GM21381 (cell line): ENCODE results near the gene B3GAT1.
"Not testable (repeated sequence)": the region's sequence is repeated elsewhere in the genome, so short reads cannot be mapped to it uniquely, and the experiment has no call there.

Experiments
- ATAC-seq: cut with Tn5 transposase; IDR thresholded peaks from one replicate; pipeline ENCODE4 v1.9.1; 2021; ENCODE audit warnings: mild to moderate bottlenecking, moderate library complexity; ENCODE audit not compliant: unreplicated experiment

B3GAT1 gene, protein sequence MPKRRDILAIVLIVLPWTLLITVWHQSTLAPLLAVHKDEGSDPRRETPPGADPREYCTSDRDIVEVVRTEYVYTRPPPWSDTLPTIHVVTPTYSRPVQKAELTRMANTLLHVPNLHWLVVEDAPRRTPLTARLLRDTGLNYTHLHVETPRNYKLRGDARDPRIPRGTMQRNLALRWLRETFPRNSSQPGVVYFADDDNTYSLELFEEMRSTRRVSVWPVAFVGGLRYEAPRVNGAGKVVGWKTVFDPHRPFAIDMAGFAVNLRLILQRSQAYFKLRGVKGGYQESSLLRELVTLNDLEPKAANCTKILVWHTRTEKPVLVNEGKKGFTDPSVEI

DNA sequence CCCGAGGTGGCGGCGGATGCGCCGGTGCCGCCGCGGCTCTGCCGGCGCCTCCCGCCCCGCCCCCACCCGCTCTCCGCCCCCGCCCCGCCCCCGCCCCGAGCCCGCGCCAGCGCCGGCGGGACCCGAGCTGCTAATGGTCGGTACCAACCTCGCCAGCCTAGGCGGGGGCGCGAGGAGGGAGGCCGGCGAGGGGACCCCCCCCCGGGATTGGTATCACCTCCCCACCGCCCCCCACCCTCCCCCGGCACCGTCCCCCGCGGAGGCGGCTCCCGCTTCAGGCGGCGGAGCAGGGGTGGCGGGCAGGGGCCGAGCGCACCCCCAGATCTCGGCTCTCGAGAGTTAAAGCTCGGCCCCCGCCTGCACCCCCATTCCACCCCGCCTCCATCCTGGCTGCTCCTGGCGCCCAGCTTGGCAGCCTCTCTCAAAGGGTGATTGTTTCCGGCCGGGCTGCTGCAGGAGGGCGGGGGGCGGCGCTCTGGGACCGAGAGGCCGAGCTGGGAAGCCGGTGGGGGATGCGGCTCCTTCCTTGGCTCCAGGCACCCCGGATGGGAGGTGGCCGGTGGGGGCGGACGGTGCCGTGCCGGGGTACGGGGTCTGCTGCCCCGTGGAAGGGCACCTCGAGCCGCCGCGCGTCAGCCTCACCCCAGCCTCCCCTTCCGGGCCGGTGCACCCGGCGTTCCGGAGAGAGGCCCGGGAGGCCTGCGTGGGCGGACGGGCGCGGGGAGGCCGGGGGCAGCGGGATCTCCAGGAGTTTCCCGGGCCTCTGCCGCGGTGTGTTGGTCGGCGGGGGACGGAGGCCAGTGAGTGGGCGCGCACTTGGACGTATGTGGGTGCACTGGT is at the start of gene B3GAT1:
Gene B3GAT1, minus strand, starts transcription at position 40 of the 840 bp plus-strand sequence. CDS start 24,583 bp downstream, outside the sequence.
- no peak for ATAC-seq

DNA sequence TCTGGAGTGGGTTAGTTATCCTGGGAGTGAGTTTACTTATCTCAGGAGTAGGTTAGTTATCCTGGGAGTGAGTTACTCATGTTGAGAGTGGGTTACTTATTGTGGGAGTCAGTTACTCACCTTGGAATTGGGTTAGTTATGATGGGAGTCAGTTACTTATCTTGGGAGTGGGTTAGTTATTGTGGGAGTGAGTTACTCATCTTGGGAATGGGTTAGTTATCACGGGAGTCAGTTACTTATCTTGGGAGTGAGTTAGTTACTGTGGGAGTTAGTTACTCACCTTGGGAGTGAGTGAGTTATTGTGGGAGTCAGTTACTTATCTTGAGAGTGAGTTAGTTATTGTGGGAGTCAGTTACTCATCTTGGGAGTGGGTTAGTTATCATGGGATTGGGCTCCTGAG is 49.6 kb upstream of the B3GAT1 start:
- ATAC-seq, result no peak

GRCh38 chr11:134460881-134461280 is 48.8 kb upstream of the B3GAT1 start:
- ATAC-seq, result no peak

DNA sequence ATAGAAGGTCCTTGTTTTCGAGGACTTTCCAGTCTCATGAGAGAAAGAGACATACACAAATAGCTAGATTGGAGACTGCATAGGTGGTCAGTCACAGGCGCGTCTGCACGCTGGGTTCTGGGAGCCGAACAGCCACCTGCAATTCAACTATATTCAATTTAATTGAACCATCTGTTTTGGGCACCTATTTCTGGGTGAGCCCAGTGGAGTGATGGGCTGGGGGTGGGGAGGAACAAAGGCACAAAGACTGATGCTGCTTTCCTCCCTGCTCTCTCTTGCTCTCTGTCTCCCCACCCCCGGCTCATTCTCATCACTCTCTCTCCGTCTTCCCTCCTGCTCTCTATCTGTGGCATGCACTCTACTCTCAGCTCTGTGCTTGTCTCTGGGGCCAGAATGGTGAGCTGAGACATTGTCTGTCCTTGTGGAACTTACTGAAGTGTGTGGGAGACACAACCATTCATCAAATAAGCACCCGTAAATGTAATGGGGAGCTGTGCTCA is 48.1 kb upstream of the B3GAT1 start:
- no peak for ATAC-seq

GRCh38 chr11:134459246-134460061 is 47.4 kb upstream of the B3GAT1 start:
- no peak for ATAC-seq

- ATAC-seq, result not testable (repeated sequence)
Measured at GRCh38 chr11:134457411-134458007, 45.5 kb upstream of the B3GAT1 start.

GRCh38 chr11:134455516-134455915 is 43.5 kb upstream of the B3GAT1 start:
- ATAC-seq, result no peak

- no peak for ATAC-seq
Measured at GRCh38 chr11:134454146-134454690, 42.2 kb upstream of the B3GAT1 start.

GRCh38 chr11:134453441-134453840 is 41.4 kb upstream of the B3GAT1 start:
- ATAC-seq, result no peak

- no peak for ATAC-seq
Measured at GRCh38 chr11:134452838-134453155, 40.8 kb upstream of the B3GAT1 start.

GRCh38 chr11:134452026-134452837 is 40.2 kb upstream of the B3GAT1 start:
- ATAC-seq, result no peak

DNA sequence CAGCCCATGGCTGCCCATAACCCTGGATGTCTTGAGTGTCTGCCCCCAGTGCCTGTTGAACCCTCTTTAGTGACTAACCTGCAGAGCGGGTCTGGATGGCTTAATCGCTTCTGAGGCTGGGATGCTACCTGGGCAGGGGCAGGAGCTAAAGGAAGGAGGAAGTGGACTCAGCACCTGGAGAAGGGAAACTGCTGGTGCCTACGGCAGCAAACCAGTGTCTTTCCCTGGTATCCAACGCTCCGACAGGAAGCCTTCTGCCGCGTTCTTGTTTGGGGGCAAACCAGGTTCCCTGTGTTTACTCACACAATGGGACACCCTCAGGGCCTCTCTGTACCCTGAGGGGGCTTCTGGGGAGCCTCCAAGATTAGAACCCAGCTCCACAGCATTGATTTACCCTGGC is 38.1 kb upstream of the B3GAT1 start:
- ATAC-seq, result no peak

- no peak for ATAC-seq
Measured at GRCh38 chr11:134449713-134450112, 37.7 kb upstream of the B3GAT1 start.

DNA sequence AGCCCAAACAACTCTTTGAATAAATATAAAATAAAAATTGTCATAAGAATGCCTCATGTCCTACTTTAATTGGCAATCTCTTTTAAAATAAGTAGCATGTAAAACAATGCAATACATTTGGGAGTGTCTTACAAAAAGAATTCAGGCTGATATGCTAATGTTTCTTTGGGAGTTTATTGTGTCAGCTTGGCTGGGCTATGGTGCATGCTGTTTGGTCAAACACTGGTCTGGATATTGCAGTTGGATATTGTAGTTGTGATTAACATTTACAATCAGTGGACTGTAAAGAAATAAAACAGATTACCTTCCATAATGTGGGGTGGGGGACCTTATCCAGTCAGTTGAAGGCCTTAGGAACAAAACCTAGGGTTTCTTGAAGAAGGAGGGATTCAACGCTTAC is 37.0 kb upstream of the B3GAT1 start:
- ATAC-seq, result no peak

GRCh38 chr11:134447696-134448095 is 35.7 kb upstream of the B3GAT1 start:
- no peak for ATAC-seq

DNA sequence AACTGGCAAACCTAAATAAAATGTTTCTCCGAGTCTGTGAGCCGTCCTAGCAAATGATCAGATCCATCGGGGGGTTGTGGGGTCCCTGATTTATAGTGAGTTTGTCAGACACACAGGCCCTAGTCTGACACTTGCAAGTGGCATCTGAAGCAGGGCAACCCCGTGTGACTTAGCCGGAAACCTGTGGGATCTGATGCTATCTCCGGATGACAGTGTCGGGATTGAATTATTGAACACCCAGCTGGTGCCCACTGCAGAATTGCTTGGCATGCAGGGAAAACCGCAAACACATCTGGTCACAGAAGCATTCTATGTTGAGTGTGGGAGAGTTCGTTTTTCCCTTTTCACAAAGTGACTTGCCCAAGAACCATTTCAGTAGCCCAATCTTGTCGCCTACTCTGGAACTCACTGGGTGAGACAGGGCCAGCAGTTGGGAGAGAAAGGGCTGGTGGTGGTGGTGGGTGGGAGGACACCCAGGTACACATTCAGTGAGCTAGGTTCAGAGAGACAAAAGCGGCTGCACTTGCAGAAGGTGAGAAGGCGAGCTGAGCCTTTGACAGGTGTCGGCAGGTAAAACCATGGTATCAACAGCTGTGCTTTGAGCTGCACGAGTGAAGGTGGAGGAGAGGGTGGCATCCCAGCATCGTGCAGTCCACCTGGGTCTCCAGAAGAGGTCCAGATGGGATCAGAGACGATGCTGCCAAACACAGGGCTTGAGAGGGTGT is 33.7 kb upstream of the B3GAT1 start:
- ATAC-seq, result no peak

GRCh38 chr11:134444160-134445108 is 32.4 kb upstream of the B3GAT1 start:
- ATAC-seq, result not testable (repeated sequence)

DNA sequence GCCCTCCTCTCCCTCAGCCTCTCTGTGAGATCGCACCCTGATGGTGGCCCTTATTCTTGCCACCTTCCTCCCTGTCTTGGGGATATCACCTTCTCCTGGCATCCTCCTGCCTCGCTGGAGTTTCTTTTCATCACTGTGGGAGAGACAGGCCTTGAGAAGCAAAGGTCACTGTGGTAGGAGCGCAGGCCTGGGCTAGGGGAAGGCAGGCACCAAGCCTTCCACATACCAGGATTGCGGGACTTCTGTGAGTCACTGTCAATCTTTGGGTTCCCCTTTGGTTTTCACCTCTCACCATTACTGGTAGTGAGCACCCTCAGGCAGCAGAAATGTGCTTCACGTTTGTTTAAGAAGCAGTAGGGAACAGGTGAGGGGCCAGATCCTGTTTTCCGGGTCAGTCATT is 31.2 kb upstream of the B3GAT1 start:
- ATAC-seq, result no peak
